ENCODE results near the gene CRX.

GRCh38 chr19:47886010-47886559 lies 64.3 kb downstream of the CRX start, which contains the start of gene SULT2A1:
- no peak for TF ChIP-seq POLR2AphosphoS5 (IDR thresholded peaks at IDR 0.05; ENCODE audit: low read depth, low read length)
- no peak for TF ChIP-seq POLR2A (IDR thresholded peaks at IDR 0.05; ENCODE audit: low read depth, low read length)
- no peak for TF ChIP-seq SPI1 (IDR thresholded peaks at IDR 0.05; ENCODE audit: low read depth, low read length)
- TF ChIP-seq TAF1 (IDR thresholded peaks at IDR 0.05; ENCODE audit: low read depth, low read length): no peak
- TF ChIP-seq POU2F2 (IDR thresholded peaks at IDR 0.05; ENCODE audit: low read depth, low read length): no peak
- TF ChIP-seq PAX5 (IDR thresholded peaks at IDR 0.05; ENCODE audit: insufficient read depth, low read length, severe bottlenecking): no peak

All from GM12891 (cell line).